HG03558 (cell line): ENCODE results near the gene HELZ.
"Not testable (repeated sequence)": the region's sequence is repeated elsewhere in the genome, so short reads cannot be mapped to it uniquely, and the experiment has no call there.

ENCODE experiments used
- ATAC-seq: cut with Tn5 transposase; IDR thresholded peaks from one replicate; pipeline ENCODE4 v1.9.1; 2021; ENCODE audit warnings: moderate number of reproducible peaks; ENCODE audit not compliant: unreplicated experiment; ENCODE audit errors: extremely low read depth

The HELZ gene

GRCh38 chr17:67271187-67271586, 26.2 kb upstream of the HELZ start:
- ATAC-seq: not testable (repeated sequence)

DNA sequence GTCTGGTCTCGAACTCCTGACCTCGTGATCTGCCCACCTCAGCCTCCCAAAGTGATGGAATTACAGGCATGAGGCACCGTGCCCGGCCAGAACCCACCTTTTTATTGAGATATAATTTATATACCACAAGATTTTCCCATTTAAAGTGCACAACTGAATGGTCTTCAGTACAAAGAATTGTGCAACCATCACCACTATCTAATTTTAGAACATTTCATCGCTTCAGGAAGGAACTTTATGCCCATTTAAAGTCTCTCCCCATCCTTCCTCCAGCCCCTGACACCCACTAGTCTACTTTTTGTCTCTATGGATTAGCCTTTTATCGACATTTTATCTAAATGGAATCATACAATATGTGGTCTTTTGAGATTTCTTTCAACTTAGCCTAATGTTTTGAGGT, 25.4 kb upstream of the HELZ start:
- ATAC-seq: no peak

GRCh38 chr17:67266496-67266895, 21.5 kb upstream of the HELZ start:
- ATAC-seq: no peak

GRCh38 chr17:67265436-67266019, 20.5 kb upstream of the HELZ start:
- no peak for ATAC-seq

- no peak for ATAC-seq
Measured at GRCh38 chr17:67262435-67263117, 17.6 kb upstream of the HELZ start.

DNA sequence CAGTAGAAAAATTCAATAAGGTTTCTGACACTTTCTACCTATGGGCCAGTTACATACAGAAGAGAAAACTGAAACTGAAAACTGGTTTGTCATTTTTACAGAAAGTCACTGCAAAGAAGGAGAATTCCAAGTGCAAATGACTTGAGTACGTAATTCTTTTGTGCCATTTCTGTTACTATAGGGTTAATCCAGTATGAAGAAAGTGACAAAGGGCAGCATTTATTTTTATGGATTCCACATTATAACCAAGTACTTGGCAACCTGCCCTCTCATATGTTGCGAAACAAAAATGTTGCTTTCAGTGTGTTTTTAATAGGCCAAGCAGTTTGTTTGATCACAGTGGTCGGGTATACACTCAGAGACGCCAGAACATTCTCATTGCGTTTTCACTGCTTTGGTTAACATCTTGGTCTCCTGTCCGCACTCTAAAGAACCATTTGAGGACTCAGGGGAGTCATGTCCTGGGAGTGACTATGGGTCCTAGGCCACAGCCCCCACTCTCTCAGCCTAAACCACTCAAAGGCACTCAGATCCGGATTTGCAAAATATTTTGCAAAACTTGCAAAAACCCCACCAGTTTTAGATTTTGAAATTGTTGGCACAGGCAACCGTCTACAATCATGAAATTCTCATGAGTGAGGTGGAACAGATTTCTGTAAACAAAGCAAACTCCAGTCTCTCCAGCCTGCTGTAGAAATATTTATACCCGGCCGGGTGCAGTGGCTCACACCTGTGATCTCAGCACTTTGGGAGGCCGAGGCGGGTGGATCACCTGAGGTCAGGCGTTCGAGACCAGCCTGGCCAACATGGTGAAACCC, 15.4 kb upstream of the HELZ start:
- no peak for ATAC-seq

DNA sequence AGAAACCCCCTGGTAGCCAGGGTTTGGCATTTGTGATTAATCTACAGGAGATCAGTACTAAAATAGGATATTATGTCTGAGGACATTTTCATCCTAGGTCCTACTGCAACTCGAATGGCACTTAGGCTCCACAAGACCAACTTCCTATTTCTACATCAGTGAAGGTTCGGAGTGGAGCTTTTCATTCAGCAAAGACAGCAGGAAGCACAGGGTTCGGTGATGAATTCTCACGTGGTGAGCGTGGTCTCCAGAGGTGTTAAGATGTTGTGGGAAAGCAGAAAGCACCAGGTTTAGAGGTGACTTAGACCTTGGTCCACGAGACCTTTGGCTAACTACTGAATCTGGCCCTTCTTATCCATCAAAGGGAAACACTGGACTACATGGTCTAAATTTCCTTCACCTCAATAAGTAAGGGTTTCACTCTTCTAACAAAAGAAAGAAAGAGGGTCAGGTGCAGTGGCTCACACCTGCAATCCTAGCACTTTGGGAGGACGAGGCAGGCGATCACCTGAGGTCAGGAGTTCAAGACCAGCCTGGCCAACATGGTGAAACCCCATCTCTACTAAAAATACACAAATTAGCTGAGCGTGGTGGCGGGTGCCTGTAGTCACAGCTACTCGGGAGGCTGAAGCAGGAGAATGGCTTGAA, 13.9 kb upstream of the HELZ start:
- no peak for ATAC-seq

DNA sequence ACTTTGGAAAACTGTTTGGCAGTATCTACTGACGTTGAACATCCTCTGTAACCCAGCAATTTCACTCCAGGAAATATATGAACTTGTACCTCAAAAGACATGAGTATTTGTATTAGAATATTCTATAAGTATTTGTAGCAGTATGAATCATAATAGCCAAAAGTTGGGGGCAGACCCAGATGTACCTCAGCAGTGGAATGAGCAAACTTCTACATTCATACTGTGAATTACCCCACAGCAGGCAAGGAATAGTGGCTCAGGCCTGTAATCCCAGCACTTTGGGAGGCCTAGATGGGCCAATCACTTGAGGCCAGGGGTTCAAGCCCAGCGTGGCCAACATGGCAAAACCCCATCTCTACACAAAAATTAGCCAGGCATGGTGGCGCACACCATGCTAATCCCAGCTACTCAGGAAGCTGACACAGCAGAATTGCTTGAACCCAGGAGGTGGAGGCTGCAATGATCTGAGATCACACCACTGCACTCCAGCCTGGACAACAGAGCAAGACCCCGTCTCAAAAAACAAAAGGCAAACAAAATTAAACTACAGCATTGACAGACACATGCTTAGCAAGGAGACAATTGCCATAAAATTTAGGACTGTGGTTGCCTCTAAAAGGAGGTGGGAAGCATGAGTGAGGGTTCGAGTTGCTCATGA, 11.2 kb upstream of the HELZ start:
- no peak for ATAC-seq

DNA sequence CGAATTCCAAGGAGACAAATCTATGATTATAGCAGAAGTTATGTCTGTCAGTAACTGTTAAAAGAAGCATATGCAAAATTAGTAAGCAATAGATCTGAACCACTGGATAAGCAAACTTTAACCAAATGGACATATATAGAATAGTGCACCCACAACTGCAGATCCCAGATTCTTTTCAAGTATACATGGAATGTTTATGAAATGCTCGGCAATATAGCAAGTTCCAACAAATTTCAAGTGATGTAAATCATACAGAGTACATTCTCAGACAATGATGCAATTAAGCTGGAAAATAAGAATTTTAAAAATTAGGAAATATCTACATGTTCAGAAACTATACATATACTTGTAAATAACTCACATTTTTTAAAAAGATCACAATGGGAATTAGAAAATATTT, 8.4 kb upstream of the HELZ start:
- ATAC-seq: no peak

GRCh38 chr17:67251586-67251985, 6.6 kb upstream of the HELZ start:
- ATAC-seq: not testable (repeated sequence)

DNA sequence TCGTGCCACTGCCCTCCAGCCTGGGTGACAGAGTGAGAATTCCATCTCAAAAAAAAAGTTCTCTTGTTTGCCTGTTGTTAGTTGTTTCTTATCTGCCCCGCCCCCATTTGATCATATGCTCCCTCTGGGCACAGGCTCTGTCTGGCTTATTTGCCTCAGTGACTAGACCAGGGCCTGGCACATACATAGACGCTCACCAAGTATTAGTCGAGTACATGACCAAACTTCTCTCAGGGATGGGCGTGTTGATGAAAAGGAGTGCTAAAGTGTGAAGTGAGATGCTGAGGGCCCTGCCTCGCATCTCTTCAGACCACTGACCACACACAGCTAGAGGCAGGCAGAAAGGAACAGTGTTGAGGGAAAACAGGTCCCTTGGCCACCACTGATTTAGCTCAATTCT, 3.3 kb upstream of the HELZ start:
- no peak for ATAC-seq

- ATAC-seq: no peak
Measured at GRCh38 chr17:67247416-67247900, 2.5 kb upstream of the HELZ start.

DNA sequence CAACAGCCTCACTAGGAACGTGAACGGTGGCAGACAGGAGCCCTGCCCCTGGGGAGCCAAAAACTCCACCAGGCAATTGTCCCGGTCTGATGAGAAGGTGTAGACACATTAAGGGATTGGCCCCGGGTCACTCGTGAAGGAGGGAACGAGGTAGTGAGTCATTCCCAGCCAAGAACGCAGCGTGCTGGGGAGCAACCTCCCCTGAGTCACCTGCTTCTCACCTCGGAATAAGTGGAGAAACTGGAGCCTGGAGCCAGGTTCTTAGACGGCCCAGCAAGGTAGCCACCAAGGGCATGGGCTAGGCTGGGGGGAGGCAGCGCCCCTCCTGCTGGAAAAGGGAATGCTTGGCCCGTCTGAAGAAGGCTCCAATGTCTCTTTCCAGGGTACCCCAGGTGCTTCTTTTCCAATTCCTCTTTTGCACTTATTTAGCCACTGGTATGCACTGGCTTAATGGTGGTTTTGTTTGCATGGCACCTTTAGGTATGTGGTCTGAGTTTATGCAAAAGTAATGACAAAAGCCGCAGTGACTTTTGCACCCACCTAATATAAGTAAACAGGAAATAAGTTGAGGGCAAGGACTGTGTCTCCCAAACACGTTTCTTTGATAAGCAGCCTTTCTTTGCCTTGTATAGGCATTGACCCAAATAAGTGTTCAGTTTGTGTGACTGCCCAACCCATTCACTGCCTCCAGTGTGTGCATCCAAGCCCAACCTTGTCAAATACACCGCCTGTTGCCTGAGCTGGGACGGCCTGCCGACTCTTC, 1.8 kb upstream of the HELZ start:
- ATAC-seq: peak; percentile 35

- no peak for ATAC-seq
Measured at GRCh38 chr17:67246403-67246652, 1.3 kb upstream of the HELZ start.

- ATAC-seq: no peak
Measured at GRCh38 chr17:67245694-67246402, 852 bp upstream of the HELZ start.

DNA sequence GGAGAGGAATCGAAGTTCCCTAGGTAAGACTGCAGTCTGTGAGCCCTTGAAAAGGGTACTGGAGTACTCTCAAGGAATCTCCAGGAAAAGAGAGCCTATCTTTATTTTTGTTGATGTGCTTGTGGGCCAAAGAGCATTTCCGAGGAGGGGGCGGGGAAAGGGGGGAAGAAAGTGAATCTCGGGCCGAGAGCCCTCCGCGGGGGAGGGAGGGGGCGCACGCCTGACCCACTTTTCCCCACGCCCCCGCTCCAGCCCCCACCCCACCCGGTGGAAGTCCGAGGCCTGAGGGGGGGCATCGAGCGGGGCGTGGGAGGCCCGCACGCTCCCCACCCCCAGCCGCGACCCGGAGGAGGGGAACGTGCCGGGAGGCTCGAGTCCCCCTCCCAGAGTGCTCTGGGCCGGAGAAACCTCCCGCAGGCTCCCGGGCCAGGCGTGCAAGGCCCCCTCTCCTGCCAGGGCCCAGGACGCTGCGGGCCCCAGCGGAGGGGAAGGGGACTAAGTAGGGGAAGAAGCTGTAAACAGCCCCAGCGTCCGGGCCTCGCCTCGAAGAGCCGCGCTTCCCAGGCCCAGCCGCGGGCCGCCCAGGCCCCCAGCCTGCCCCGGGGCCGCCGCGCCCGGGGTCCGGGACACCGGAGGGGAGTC, 444 bp downstream of the HELZ start:
- no peak for ATAC-seq

- ATAC-seq: no peak
Measured at GRCh38 chr17:67243284-67243683, 1.7 kb downstream of the HELZ start.

DNA sequence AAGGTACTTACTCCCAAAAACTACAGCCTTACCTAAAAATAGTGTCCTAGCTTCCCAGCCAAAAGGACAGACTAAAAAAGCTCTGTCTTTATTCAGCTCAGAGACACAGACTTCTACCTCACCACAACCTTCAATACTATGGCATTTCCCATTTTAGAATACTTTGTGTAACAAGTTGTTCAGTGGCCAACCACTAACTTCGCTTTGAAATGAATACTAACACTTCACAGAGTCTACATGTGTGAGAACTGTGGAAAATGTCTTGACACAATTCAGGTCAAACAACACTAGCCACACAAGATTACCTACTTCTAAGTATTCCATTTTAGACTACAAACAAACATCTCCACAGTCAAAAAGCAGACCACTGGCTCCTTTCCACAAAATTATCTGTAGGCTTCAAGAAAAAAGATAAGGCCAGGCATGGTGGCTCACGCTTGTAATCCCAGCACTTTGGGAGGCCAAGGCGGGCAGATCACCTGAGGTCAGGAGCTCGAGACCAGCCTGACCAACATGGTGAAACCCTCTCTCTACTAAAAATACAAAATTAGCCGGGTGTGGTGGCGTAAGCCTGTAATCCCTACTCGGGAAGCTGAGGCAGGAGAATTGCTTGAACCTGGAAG, 3.2 kb downstream of the HELZ start:
- no peak for ATAC-seq
